GM10266 (cell line): ENCODE data around the gene QRFPR.

Source experiments
- DNase-seq: peaks from one replicate; pipeline ENCODE4 v3.0.0; 2012; ENCODE audit errors: extremely low spot score
- TF ChIP-seq, protein P1 (sequence below): IDR thresholded peaks from 2 replicates; pipeline ENCODE4 v1.5.1; 2012; ENCODE audit warnings: mild to moderate bottlenecking, low read depth; ENCODE audit not compliant: control insufficient read depth, insufficient read depth; ENCODE audit errors: missing control alignments

Gene QRFPR

DNA sequence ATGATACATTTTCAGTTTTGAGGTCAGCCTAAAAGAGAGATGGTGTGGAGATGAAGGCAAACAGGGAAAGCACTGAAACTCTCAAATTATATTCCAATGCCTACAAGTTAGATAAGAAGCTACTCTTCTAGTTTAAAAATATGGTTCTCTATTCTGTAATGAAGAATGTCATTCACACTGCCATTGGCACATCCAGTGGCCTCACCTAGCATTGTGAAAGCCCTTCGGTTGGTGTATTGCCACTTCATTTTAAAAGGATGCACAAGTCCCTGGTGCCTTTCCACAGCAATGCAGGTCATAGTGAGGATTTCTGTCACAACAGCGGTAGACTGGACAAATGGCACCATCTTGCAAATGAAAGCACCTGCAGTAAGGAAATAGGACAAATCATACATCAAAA lies 40.6 kb downstream of the QRFPR start:
- TF ChIP-seq, protein P1, sequence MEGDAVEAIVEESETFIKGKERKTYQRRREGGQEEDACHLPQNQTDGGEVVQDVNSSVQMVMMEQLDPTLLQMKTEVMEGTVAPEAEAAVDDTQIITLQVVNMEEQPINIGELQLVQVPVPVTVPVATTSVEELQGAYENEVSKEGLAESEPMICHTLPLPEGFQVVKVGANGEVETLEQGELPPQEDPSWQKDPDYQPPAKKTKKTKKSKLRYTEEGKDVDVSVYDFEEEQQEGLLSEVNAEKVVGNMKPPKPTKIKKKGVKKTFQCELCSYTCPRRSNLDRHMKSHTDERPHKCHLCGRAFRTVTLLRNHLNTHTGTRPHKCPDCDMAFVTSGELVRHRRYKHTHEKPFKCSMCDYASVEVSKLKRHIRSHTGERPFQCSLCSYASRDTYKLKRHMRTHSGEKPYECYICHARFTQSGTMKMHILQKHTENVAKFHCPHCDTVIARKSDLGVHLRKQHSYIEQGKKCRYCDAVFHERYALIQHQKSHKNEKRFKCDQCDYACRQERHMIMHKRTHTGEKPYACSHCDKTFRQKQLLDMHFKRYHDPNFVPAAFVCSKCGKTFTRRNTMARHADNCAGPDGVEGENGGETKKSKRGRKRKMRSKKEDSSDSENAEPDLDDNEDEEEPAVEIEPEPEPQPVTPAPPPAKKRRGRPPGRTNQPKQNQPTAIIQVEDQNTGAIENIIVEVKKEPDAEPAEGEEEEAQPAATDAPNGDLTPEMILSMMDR = no peak
- no peak for DNase-seq

DNA sequence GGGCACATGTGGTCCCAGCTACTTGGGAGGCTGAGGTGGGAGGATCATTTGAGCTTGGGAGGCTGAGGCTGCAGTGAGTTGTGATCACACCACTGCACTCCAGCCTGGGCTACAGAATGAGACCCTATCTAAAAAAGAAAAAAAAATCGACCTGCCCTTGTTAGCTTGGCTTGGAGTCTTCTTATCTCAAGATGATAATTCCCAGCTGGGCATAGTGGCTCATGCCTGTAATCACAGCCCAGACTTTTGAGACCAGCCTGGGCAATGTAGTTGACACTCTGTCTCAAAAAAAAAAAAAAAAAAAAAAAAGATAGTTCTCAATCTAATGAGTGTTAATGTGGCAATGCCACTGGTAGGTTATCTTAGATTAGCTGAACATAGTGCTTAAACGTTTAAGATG lies 41.0 kb downstream of the QRFPR start:
- DNase-seq = no peak
- TF ChIP-seq, protein P1 = no peak

DNA sequence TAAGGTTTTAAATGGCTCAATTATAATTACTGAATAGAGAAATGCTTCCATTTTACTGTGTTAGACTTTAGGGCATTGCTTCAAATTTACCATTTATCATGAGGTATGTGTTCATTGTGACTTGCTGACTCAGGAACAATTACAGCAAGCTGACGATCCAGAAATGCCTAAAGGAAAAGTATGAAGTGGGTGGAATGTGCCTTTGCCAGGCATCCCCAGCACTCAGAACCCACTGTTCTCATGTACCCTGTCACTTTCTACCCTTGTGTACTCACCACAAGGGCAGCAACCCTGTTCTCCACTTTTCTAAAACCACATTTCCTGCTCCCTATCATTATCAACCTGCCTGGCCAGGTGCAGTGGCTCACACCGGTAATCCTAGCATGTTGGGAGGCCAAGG lies 41.5 kb downstream of the QRFPR start:
- no peak for DNase-seq
- TF ChIP-seq, protein P1 = no peak

DNA sequence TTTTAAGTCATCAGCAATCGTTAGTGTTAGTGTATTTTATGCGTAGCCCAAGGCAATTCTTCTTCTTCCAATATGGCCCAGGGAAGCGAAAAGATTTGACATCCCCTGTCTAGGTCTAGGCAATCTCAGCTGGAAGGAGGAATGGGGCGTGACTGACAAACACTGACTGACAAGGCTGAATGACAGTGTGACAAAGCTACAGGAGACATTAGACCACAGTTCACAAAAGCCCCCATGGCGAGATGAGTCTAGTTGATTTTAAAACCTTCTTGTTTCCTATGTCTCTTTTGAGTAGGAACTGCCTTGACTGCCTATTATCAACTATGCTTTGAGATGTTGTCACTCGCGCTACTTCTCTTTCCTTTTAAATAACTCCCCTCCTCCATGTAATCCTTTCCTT lies 42.3 kb downstream of the QRFPR start:
- TF ChIP-seq, protein P1 = no peak
- DNase-seq = no peak

DNA sequence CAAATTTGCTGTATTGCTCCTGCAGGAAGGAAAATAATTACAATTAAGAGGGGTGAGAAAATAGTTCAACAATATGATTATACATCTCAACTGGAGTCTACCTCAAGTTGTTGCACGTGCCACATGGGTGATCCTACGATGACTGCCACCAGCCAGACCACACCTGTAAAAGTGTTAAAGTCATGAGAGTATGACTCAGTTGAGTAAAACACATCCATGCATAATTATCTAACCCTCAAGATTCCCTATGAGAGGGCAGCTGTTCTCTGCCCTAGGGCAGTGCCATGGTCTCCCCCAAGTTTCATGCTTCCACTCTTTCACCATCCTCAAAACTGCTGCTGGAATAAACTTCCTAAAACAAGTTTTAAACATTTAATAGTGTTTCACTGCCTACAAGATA lies 44.1 kb downstream of the QRFPR start:
- no peak for DNase-seq
- TF ChIP-seq, protein P1 = no peak

DNA sequence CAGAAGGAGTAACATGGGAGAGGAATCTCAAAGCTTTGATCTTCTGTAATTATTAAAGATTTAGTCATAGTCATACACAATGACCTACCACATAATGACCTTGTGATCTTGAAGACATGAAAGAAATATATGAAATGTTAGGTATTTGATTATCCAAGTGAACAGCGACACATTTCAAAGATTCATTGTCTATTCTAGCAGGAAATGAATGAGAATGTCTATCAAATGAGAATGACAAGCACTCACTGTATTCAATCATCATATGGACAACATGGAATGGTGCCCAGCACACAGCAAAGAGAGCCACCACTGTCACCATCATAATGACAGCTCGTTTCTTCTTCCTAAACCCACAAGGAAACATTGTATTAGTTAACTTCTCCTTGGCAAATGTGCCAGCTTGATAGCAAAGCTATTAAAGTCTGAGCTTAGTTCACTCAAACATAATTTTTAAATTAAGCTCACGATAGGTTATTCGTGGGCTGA lies 50.6 kb downstream of the QRFPR start:
- TF ChIP-seq, protein P1 = no peak
- DNase-seq = no peak

DNA sequence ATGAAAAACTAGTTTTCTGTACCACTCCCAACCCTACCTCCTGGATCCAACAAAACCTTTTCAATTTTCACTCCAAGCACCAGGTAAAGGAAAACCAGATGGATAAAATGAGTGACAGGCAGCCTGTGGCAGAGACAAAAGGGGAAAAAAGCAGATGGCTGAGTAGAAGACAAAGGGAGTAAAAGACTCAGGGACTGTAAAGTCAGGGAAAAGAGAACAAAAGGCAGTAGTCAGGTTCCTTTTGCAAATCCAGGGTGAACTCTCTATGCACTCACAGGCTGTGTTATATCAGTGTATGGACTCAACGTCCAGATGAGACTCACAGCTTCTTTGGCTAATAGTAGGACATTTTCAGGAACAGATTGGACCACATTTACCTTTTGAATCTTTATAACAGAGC lies 54.2 kb downstream of the QRFPR start:
- DNase-seq = no peak
- TF ChIP-seq, protein P1 = no peak
